Measurements from ENCODE around the gene MYOZ3. TPM values are rescaled to one million over a fixed set of nuclear protein-coding genes. Genes with fewer than 3 reads are reported as not detected.

The MYOZ3 gene
- total RNA-seq, 1 experiment from 2014 or later, result not detected

- peak overlapping the region; percentile 62 for H3K27ac ChIP-seq
- H3K9me2 ChIP-seq (ENCODE audit: insufficient read depth), result no peaks in the 10 kb centered on the region
- H3K79me2 ChIP-seq (ENCODE audit: low read depth), result no peaks in the 10 kb centered on the region
- H3K36me3 ChIP-seq (ENCODE audit: low read depth), result no peaks in the 10 kb centered on the region
- ChIA-PET CTCF (no interaction called here), POLR2A (ENCODE audit: unreplicated experiment) (interaction anchor here (0.7 kb wide), 2 partner anchors 147 to 253 kb away, joined by 4 to 5 read pairs; no protein-coding TSS in a partner anchor)
- H3K4me1 ChIP-seq (replicated peaks; ENCODE audit: insufficient read depth), result peaks cover 87% of the 10 kb centered on the region
- H3K27me3 ChIP-seq (ENCODE audit: insufficient read depth, low read depth), result no peaks in the 10 kb centered on the region
- H3F3A ChIP-seq (ENCODE audit: insufficient read depth, low read depth), result peaks cover 48% of the 10 kb centered on the region
- peak overlapping the region; percentile 71 for H3K4me2 ChIP-seq
- TSS peak; percentile 42 for BruUV-seq (replicated peaks)
- peak overlapping the region; percentile 42; the same call in 1 of the 2 replicates for H3K4me3 ChIP-seq
- H4K20me1 ChIP-seq (ENCODE audit: insufficient read depth), result no peaks in the 10 kb centered on the region
- intact Hi-C loops (cut with micrococcal nuclease; ENCODE audit: unreplicated experiment), result loop anchor here (5.0 kb wide), 2 partner anchors 154 to 169 kb away; no protein-coding TSS in a partner anchor
- 0 out of 2 replicates have a peak overlapping the region, but pooled peaks have one; percentile 52 for H2AFZ ChIP-seq
- peak; percentile 42 to 43 for DNase-seq
- no peaks in the 10 kb centered on the region for H3K9me3 ChIP-seq (ENCODE audit: insufficient read depth, low read depth)
- TF ChIP-seq CTCF (conservative IDR thresholded peaks at IDR 0.05) (no peak), EZH2 (IDR thresholded peaks at IDR 0.05; ENCODE audit: low read depth) (no peak)
These were observed 20.0 kb upstream of the MYOZ3 start for GRCh38 chr5:150641006-150641570.

DNA sequence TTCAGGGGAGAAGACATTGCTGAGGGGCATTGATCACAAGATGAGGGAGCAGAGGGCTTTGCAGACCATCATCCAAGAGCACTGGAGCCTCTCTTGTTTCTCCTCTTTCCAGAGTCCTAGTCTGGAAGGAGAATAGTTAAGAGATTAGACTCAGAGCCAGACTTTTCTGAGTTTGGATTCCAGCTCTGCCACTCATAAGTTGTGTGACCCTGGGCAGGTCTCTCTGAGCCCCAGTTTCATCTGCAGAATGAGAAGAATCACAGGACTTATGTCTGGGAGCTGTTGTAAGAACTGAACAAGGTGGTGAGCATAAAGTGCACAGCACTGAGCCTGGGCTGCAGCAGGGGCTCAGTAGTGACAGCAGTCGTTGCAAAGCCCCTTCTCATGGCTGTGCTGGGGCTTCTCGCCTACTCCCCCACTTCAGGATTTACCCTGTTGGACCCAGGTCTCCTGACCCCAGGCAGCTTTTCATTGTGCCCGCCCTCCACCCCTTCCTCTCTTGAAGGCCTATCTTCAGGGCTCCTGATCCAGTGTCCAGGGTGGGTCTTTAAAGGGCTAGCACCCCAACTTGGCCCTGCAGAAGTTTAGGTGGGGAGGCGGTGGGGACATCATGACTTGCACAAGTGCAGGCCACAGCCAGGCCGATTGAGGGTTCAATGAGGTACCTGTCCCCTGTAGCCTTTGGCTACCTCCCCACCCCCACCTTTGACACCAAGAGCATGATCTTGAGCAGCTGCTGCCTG is 19.1 kb upstream of the MYOZ3 start:
- ChIA-PET CTCF (interaction anchor here (0.5 to 1.2 kb wide), 2 partner anchors 59 to 147 kb away, joined by 3 to 13 read pairs; partner anchors contain the start of gene RBM22), POLR2A (ENCODE audit: unreplicated experiment) (interaction anchor here (0.7 to 0.8 kb wide), 2 partner anchors 9 to 146 kb away, joined by 5 to 7 read pairs; no protein-coding TSS in a partner anchor)
- intact Hi-C loops (cut with micrococcal nuclease; ENCODE audit: unreplicated experiment), result loop anchor here (5.0 kb wide), 2 partner anchors 155 to 170 kb away; no protein-coding TSS in a partner anchor
- TF ChIP-seq CTCF (conservative IDR thresholded peaks at IDR 0.05) (no peak), EZH2 (IDR thresholded peaks at IDR 0.05; ENCODE audit: low read depth) (no peak)
- H3K27me3 ChIP-seq (ENCODE audit: insufficient read depth, low read depth), result no peaks in the 10 kb centered on the region
- H3K9me3 ChIP-seq (ENCODE audit: insufficient read depth, low read depth), result no peaks in the 10 kb centered on the region
- no peak overlapping the region for H3K4me3 ChIP-seq
- H3K36me3 ChIP-seq (ENCODE audit: low read depth), result no peaks in the 10 kb centered on the region
- H3K79me2 ChIP-seq (ENCODE audit: low read depth), result no peaks in the 10 kb centered on the region
- DNase-seq, result no peak
- peaks cover 78% of the 10 kb centered on the region for H3K4me1 ChIP-seq (replicated peaks; ENCODE audit: insufficient read depth)
- no peak overlapping the region for H2AFZ ChIP-seq
- BruUV-seq (replicated peaks), result no TSS peak
- no peaks in the 10 kb centered on the region for H3K9me2 ChIP-seq (ENCODE audit: insufficient read depth)
- peak overlapping the region; percentile 71 for H3K4me2 ChIP-seq
- H3K27ac ChIP-seq, result peak overlapping the region; percentile 62
- no peaks in the 10 kb centered on the region for H4K20me1 ChIP-seq (ENCODE audit: insufficient read depth)
- peaks cover 43% of the 10 kb centered on the region for H3F3A ChIP-seq (ENCODE audit: insufficient read depth, low read depth)

DNA sequence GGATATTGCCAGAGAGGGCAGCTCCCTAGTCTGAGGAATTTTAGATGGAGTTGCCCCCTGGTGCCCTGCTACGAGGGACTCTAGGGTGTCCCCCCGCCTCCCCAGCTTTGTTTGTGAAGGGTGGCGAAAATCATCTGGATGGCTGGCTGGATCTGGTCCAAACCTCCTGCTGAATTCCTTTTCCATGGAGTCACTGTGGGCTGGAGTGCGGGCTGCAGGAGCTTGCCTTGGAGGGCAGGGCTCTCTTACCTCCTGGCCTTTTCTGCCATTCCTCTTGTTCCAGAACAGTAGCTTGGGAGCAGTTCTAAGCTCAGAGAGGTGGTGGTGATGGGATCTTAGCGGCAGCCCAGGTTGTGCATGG is 18.5 kb upstream of the MYOZ3 start:
- H2AFZ ChIP-seq, result no peak overlapping the region

More for the DNA sequence above, 18.5 kb upstream of the MYOZ3 start:
- Histone ChIP-seq H3K79me2 (ENCODE audit: low read depth) (no peaks in the 10 kb centered on the region), H3K27me3 (ENCODE audit: insufficient read depth, low read depth) (no peaks in the 10 kb centered on the region), H3K4me1 (replicated peaks; ENCODE audit: insufficient read depth) (peaks cover 73% of the 10 kb centered on the region), H3K9me2 (ENCODE audit: insufficient read depth) (no peaks in the 10 kb centered on the region), H3K4me2 (peak overlapping the region; percentile 71), H3K4me3 (no peak overlapping the region), H3K9me3 (ENCODE audit: insufficient read depth, low read depth) (no peaks in the 10 kb centered on the region), H3K27ac (no peak overlapping the region), H3K36me3 (ENCODE audit: low read depth) (no peaks in the 10 kb centered on the region), H4K20me1 (ENCODE audit: insufficient read depth) (no peaks in the 10 kb centered on the region), H3F3A (ENCODE audit: insufficient read depth, low read depth) (peaks cover 39% of the 10 kb centered on the region)
- peak; percentile 87 to 91 for DNase-seq
- ChIA-PET CTCF (interaction anchor here (0.5 to 1.2 kb wide), 2 partner anchors 58 to 146 kb away, joined by 3 to 13 read pairs; partner anchors contain the start of gene RBM22), POLR2A (ENCODE audit: unreplicated experiment) (interaction anchor here (0.5 to 0.8 kb wide), 2 partner anchors 9 to 193 kb away, joined by 3 to 7 read pairs; no protein-coding TSS in a partner anchor)
- intact Hi-C loops (cut with micrococcal nuclease; ENCODE audit: unreplicated experiment), result loop anchor here (5.0 kb wide), 2 partner anchors 155 to 170 kb away; no protein-coding TSS in a partner anchor
- no TSS peak for BruUV-seq (replicated peaks)
- no peak for TF ChIP-seq EZH2 (IDR thresholded peaks at IDR 0.05; ENCODE audit: low read depth)
- TF ChIP-seq CTCF (conservative IDR thresholded peaks at IDR 0.05), result no peak
